ENCODE results near the gene OXLD1. TPM values are rescaled to one million over a fixed set of nuclear protein-coding genes. Genes with fewer than 3 reads are reported as not detected.
"Not testable (repeated sequence)": the region's sequence is repeated elsewhere in the genome, so short reads cannot be mapped to it uniquely, and the experiment has no call there.

The OXLD1 gene
- total RNA-seq, 1 donor from 2014 or later: 27.5 TPM

DNA sequence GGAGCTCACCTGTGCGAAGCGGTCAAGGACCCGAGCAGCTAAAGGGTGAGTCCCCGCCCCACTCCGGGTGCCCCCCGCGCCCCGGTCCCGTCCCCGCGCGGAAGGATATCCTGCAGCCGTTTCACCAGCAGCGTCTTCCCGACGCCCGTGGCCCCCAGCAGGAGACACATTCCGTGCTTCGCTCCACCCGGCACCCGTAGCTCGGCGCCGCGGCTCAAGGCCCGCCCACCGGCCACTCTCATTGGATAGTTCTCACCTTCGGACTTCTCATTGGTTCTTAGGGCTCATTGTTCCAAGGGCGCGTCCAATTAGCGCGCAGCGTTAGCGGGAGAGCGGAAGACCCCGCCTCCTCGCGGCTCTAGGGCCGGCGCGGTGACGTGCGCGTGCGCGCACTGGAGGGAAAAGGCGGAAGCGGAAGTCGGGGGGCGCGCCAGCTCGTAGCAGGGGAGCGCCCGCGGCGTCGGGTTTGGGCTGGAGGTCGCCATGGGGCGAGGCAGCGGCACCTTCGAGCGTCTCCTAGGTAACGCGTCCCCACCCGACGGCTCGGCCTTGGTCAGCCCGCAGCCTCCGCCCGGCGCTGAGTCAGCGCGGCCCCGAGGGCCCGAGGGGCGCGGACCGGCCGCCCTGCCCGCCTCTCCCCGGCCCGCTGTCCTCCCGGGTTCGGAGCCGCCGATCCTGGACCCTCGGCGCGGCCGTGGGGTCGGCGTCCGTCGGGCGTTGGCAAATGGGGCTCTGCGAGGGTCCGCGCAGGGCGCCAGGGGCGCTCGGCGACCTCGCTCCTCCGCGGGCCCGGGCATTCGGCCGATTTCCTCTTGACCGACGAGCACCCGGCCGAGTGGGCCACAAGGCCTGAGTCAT is 17.4 kb upstream of the OXLD1 start, which contains the start of the genes ARL16 and HGS:
Gene ARL16, minus strand, starts transcription at position 214 of the 858 bp plus-strand sequence. Its CDS starts 44 bp downstream, at position 170.
Gene HGS, plus strand, starts transcription at position 428 of the 858 bp plus-strand sequence. Its CDS starts 56 bp downstream, at position 484.
- peak; percentile 99 for DNase-seq (ENCODE audit: low spot score)

DNA sequence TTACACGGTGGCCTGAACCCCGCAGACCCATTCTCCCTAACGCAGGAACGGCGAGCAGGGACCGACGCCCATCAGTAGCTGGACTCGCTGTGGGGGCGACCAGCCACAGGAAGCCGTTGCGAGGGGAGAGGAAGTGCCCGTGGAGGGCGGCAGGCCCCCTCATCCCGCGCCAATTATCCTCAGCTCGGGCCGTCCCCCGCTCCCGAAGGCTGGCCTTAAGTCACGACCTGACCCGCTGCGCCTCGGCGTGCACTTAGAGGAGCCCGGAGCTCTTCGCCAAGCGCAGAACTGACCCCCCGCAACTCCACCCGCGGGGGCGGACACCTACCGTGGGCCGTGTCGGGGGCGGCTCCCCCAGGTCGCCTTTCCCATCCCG is 16.8 kb upstream of the OXLD1 start:
- DNase-seq (ENCODE audit: low spot score): no peak

DNA sequence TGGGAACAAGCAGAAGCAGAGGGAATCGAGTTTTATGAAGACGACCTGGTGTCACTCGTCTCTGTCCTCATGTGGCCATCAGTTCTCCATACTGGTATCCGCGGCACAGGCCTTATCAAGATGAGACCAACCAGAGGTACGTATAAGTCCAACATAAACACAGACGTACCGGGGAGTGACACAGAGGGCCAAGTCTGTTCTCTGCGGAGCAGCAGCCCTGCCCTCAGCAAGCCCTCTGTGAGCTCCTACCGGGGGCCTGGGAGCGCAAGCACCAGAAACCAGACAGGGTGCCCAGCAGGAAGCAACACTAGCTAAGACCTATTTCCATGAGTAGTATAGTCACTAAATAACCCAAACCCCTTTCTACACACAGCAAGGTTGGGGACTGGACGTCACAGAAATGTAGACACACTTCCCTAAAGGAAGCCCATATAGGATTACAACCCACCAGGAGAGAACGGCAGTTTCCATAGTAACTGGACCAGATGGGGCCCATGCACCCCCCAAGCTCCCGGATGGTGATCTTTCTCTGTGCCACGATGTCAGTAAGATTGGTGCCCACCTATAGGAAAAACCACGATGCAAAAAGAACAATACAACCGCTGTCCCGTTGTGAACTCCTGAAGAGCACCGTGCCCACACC is 16.3 kb upstream of the OXLD1 start:
- DNase-seq (ENCODE audit: low spot score): no peak

DNA sequence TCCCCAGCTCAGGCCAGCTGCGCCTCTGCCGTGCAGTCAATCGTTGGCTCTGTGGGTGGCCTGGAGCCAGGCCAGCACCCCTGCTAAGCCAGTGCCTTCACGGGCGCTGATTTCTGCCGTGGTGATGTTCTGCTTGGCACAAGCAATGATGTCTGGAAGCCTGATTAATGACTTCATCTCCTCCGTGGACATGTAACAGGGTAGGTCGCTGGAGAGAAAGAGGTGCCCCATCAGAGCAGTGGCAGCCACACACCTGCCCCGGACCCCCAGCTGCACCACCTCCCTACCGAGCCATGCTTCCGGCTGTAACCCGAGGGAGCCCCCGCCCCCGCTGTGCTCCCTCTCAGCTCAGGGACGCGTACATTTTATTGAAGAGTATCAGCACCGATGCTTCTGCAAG is 15.3 kb upstream of the OXLD1 start:
- no peak for DNase-seq (ENCODE audit: low spot score)

DNA sequence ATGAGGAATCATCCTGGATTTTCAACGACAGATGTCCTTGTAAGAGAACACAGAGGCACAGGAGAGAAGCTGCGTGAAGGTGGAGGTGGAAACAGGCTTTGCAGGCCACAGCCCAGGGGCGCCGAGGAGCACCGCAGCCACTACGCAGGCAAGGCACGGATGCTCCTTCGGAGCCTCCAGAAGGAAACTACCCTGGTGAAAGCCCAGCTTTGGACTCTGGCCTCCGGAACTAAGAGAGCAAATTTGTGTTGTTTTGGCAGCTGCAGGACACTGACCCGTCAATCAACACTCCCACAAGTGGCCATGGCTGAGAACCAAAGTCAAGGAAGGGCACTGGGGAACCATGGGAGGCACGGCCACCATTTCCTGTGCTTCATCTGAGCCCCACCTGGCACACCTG is 13.7 kb upstream of the OXLD1 start:
- DNase-seq (ENCODE audit: low spot score): no peak

DNA sequence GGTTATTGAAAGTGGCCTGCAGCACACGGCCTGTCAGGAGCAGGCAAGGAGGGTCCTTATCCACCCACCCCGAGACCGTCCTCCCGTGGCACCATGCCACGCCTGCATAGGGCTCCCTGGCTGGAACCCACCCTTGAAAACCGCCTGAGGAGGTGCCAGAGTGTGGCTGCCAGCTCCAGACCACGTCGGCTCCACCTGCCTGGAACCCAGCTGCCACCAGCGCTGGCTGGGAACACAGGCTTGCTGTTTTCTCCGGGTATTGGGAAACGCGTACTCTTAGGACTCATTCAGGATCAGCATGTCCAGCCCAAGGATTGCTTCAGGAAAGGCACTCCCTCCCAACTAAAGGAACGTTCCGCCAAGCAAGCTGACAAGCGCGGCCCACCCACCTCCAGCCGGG is 10.5 kb upstream of the OXLD1 start:
- DNase-seq (ENCODE audit: low spot score): no peak

DNA sequence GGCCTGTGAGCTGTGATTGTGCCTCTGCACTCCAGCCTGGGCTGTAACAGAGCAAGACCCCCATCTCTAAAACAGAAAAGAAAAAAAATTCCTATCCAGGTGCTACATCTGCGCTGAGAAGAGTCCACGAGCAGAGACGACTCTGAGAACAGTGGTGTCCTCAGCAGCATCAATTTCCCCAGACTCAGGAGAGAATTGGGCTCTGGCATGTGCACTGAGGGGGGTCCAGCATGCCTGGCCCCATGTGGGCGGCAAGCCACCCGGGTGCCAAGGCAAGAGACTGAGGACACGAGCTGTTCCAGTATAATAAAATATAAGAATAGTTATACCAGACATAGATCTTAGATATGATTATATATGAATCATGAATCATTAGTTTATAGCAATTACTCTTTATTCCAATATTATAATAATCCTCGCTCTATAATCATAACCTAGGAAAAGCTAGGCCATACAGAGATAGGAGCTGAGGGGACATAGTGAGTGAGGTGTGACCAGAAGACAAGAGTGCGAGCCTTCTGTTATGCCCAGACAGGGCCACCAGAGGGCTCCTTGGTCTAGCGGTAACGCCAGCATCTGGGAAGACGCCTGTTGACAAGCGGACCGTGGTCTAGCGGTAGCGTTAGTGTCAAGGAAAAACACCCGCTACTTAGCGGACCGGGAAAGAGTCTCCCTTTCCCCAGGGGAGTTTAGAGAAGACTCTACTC is 9.3 kb upstream of the OXLD1 start:
- not testable (repeated sequence) for DNase-seq (ENCODE audit: low spot score)

DNA sequence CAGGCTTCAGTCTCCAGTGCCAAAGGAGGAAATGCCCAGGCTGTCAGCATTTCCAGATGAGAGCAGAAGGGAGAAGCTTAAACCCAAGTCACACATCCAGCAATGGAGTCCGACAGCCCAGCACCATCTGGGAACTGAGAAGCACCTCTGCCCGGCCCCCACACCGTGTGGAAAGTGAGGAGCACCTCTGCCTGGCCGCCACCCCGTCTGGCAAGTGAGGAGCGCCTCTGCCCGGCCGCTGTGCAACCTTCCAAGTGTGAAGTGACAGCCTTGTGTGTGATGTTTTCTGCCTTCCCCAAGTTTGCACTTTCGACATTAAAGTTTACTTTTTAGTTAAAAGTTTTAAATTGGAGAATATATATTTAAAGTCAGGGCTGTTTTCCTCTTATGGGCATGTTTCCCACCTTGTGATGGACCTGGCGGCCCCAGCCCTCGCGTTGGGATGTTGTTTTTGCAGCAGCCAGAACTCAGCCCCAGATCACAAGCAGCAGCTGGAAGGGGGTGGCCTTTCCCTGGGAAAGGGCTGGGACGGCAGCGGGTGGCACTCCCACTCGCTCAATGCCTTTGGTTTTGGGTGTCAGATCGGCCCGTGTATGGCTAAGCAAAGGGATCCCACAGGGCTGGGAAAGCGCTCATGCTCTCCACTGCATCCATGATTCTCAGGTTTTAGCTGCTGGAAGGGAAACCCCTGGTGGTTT is 7.3 kb upstream of the OXLD1 start:
- no peak for DNase-seq (ENCODE audit: low spot score)

DNA sequence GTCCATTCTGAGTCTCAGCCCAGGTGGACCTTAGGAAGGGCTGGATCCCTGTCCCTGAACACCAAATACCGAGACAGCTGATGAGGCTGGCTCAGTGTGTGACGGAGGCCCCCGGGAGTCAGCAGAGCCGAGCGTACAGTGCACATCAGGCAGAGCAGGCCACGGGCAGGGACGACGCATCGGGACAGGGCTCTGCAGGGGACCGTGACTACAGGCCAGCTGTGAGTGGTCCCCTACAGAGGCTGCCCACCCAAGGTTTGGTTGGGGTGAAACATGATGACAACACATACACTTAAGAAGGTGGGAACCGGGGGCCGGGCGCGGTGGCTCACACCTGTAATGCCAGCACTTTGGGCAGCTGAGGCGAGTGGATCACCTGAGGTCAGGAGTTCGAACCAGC is 6.5 kb upstream of the OXLD1 start:
- no peak for DNase-seq (ENCODE audit: low spot score)

DNA sequence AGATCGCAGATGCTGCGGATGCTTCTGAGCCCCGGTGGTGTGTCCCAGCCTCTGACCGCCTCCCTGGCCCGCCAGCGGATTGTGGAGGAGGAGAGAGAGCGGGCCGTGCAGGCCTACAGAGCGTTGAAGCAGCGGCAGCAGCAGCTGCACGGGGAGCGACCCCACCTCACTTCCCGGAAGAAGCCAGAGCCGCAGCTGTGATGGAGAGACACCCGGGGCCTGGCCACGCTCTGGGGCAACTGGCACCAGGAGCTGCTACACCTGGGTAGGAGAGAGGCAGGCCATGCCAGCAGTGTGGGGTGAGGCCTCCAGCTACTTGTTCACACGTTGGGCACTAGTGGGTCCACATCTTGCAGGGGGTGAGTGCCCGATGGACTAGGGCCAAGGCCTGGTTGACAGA is 6.1 kb upstream of the OXLD1 start:
- DNase-seq (ENCODE audit: low spot score): no peak

DNA sequence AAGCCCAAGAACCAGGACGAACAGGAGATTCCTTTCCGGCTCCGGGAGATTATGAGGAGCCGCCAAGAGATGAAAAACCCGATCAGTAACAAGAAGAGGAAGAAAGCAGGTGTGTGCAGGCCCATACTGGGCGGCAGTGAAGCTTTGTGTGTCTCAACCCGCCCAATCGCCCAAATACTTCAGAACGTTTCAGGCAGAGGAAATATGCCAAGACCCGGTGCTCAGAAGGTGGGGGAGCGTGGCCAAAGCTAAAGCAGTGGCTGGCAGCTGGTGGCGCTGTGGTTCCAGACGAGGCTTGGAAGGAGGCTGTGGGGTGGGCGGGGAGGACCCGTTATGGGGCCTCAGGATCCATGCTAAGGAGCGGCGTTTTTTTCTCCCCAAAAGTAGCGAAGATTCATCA is 1.3 kb upstream of the OXLD1 start:
- DNase-seq (ENCODE audit: low spot score): no peak

DNA sequence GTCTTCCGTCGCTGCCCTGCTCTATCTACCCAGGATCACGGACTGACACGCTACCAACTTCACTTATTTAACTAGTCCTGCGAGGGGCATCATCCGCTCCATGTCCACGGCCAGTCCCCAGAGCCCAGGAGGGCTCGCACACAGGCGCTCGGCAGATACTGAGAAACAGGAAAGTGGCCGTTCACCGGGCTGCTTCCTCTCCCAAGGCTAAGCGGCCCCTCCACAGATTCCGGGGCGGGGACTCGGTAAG is 388 bp downstream of the OXLD1 start:
- DNase-seq (ENCODE audit: low spot score): no peak

DNA sequence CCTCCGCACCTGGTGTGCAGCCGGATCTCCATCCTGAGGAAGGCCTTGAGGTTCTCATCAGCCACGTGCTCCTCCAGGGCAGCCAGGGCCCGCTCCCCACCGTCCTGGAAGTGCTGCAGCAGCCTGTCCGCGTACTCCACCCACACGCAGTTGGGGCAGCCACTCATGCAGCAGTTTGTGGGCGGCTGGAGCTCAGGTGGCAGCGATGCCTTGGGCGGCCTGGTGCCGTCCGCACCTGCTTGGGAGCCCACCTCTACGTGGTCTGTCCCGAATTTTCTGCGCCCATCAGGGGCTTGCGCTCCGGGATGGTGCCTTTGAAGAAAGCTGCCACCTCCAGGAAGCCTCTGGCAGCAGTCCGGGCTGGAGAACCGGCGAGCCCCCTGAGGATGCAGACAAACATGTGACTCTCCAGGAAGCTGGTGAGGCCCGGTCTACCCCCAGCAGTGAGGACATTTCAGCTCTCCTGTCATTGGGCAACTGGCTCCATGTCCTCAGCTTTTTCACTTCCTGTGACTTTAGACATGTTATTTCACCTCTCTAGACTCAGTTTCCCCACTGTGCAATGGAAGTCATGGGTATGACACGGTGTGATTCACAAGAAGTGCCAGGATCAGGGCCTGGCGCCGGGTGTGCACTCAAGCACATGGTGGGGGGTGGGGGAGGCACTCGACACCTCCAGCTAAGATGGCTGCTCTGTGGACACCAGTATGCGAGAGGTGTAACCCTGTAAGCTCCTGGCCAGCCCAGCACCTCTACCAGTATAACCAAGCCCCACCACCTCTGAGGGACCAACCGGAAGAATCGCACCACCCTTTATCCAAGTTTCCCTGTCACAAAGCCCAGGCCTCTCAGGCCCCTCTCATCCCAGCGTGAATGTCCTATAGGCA is 957 bp downstream of the OXLD1 start:
- no peak for DNase-seq (ENCODE audit: low spot score)

DNA sequence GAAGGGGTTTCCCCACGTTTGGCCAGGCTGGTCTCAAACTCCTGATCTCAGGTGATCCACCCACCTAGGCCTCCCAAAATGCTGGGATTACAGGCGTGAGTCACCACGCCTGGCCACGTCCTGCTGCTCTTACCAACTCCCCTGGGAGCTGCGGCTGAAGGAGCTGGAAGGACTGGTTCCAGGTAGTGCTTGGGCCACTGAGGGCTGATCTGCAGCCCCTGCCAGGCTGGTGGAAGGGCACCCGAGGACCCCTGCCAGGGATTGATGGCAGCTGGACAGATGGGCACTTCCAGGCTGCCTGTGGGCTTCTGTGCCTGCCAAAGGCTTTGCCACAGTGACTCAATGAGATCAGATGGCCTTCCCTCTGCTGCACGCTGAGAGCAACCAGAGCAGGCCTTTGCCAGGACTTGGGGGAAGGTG is 2.3 kb downstream of the OXLD1 start:
- DNase-seq (ENCODE audit: low spot score): no peak

DNA sequence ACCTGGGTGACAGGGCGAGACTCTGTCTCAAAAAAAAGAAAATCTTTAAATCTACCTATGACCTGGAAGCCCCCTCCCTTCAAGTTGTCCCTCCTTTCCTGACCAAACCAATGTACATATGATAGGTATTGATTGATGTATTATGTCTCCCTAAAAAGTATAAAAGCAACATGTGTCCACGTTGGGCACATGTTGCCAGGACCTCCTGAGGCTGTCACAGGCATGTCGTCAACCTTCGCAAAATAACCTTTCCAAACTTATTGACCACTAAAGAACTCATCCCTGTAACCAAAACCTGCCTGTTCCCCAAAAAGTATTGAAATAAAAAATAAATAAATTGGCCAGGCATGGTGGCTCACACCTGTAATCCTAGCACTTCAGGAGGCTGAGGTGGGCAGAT is 4.4 kb downstream of the OXLD1 start:
- DNase-seq (ENCODE audit: low spot score): no peak

DNA sequence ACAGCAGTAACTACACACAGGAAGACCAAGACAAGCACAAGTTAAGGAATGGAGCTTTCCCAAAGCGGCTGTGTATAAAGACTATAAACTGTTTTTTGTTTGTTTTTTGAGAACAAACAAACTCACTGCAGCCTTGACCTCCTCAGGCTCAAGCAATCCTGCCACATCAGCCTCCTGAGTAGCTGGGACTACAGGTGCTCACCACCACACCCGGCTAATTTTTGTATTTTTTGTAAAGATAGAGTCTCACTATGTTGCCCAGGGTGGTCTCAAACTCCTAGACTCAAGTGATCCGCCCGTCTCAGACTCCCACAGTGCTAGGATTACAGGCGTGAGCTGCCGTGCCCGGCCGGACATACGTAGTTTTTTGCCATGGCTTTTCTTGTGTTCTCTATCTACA is 6.0 kb downstream of the OXLD1 start:
- DNase-seq (ENCODE audit: low spot score): no peak

DNA sequence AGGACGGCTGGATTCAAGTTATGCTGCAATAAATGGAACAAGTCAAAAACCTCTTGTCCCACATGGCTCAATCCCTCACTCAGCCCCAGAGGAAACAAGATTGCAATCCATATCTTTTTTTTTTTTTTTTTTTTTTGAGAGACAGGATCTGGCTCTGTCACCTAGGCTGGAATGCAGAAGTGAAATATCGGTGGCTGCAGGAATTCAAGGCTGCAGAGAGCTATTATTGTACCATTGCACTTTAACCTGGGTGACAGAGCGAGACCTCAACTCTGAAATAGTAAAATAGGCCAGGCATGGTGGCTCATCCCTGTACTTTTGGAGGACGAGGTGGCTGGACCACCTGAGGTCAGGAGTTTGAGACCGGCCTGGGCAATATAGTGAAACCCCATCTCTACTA is 7.4 kb downstream of the OXLD1 start:
- no peak for DNase-seq (ENCODE audit: low spot score)

DNA sequence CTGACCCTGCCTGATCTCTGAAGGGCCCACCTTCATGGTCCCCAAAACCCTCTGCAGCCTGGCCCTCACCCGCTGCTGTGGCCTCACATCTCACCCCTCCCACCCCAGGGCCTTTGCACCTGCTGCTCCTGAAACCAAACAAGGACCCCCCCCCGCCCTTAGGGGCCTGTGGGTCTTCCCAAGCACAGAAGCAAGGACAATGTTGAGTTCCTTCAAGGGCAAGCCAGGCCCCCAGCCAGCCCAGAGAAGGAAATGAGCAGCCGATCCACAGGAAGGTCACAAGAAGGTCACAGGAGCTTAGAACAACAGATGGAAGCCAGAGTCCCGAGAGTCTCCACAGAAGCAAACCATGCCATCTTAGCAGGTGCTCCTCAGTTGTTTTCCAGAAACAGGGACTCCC is 9.6 kb downstream of the OXLD1 start:
- DNase-seq (ENCODE audit: low spot score): no peak

DNA sequence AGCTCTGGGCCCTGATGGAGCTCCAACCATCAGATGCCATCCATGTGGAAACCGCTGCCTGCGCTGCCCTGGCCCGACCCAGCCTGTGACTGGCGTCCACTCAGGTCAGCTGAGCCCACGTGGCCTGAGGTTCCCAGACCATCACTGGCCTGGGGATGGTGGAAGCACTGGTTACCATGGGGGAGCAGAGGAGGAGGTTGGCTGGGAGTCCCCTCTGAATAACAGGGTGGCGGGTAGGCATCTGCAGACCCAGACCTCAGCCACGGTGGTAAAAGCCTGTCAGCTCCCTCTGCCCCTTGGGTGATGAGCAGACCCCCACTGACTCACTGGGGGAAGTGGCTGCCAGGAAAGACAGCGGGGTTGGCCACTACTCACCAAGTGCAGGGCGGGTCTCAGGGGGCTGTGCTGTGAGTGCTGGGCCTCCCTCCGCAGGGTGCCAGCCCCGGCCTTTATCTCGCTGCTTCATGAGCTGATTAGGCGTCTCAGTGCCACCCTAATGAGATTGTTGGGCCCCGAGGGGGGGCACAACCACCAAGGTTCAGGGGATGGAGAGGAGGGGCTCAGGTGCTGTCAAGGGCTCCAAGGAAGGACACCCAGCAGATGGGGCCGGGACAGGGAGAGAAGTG is 10.2 kb downstream of the OXLD1 start, which contains the start of gene PDE6G:
Gene PDE6G, minus strand, starts transcription at position 425 of the 626 bp plus-strand sequence. CDS start 3,237 bp downstream, outside the sequence.
- DNase-seq (ENCODE audit: low spot score): no peak

Measured in mesenteric fat pad (tissue), 1 donor.